ENCODE data around the gene SMTNL2.
"Not testable (repeated sequence)": the region's sequence is repeated elsewhere in the genome, so short reads cannot be mapped to it uniquely, and the experiment has no call there.

The SMTNL2 gene

GRCh38 chr17:4602041-4602440 lies 17.7 kb downstream of the SMTNL2 start:
- no peak for DNase-seq (ENCODE audit: low spot score)

GRCh38 chr17:4604111-4604644 lies 19.8 kb downstream of the SMTNL2 start:
- no peak for DNase-seq (ENCODE audit: low spot score)

GRCh38 chr17:4604736-4605135 lies 20.4 kb downstream of the SMTNL2 start:
- DNase-seq (ENCODE audit: low spot score), result not testable (repeated sequence)

GRCh38 chr17:4605826-4606225 lies 21.5 kb downstream of the SMTNL2 start:
- no peak for DNase-seq (ENCODE audit: low spot score)

- DNase-seq (ENCODE audit: low spot score), result no peak
Observed at GRCh38 chr17:4607261-4607741, 23.0 kb downstream of the SMTNL2 start.

GRCh38 chr17:4607773-4608187 lies 23.5 kb downstream of the SMTNL2 start:
- peak; percentile 47 for DNase-seq (ENCODE audit: low spot score)

- DNase-seq (ENCODE audit: low spot score), result no peak
Observed at GRCh38 chr17:4609761-4610160, 25.4 kb downstream of the SMTNL2 start.

GRCh38 chr17:4610162-4610561 lies 25.8 kb downstream of the SMTNL2 start:
- DNase-seq (ENCODE audit: low spot score), result no peak

- DNase-seq (ENCODE audit: low spot score), result no peak
Observed at GRCh38 chr17:4610656-4611055, 26.3 kb downstream of the SMTNL2 start.

- DNase-seq (ENCODE audit: low spot score), result no peak
Observed at GRCh38 chr17:4616476-4616875, 32.1 kb downstream of the SMTNL2 start.

- no peak for DNase-seq (ENCODE audit: low spot score)
Observed at GRCh38 chr17:4617090-4617489, 32.8 kb downstream of the SMTNL2 start.

GRCh38 chr17:4617590-4618351 lies 33.4 kb downstream of the SMTNL2 start:
- DNase-seq (ENCODE audit: low spot score), result no peak

GRCh38 chr17:4620531-4621101 lies 36.3 kb downstream of the SMTNL2 start:
- no peak for DNase-seq (ENCODE audit: low spot score)

- DNase-seq (ENCODE audit: low spot score), result no peak
Observed at GRCh38 chr17:4622375-4622774, 38.0 kb downstream of the SMTNL2 start.

- no peak for DNase-seq (ENCODE audit: low spot score)
Observed at GRCh38 chr17:4623249-4623648, 38.9 kb downstream of the SMTNL2 start.

- not testable (repeated sequence) for DNase-seq (ENCODE audit: low spot score)
Observed at GRCh38 chr17:4624451-4624911, 40.2 kb downstream of the SMTNL2 start.

GRCh38 chr17:4625181-4625617 lies 40.9 kb downstream of the SMTNL2 start:
- no peak for DNase-seq (ENCODE audit: low spot score)

- no peak for DNase-seq (ENCODE audit: low spot score)
Observed at GRCh38 chr17:4626734-4627256, 42.5 kb downstream of the SMTNL2 start.

GRCh38 chr17:4631431-4631830 lies 47.1 kb downstream of the SMTNL2 start:
- DNase-seq (ENCODE audit: low spot score), result no peak

- DNase-seq (ENCODE audit: low spot score), result no peak
Observed at GRCh38 chr17:4631836-4632580, 47.7 kb downstream of the SMTNL2 start.

GRCh38 chr17:4632581-4632920 lies 48.2 kb downstream of the SMTNL2 start:
- no peak for DNase-seq (ENCODE audit: low spot score)

- no peak for DNase-seq (ENCODE audit: low spot score)
Observed at GRCh38 chr17:4633643-4634042, 49.3 kb downstream of the SMTNL2 start.
